ENCODE results near the gene SH3D21. TPM values are rescaled to one million over a fixed set of nuclear protein-coding genes. Genes with fewer than 3 reads are reported as not detected.

Gene SH3D21
- total and polyA plus RNA-seq, 2 of the 8 experiments (the other 6 are each of a cell fraction or from before 2014, with no cell fraction given) = 3.4 to 8.6 TPM

GRCh38 chr1:36321119-36321951, 15.2 kb downstream of the SH3D21 start (continued):
- no peak for TF ChIP-seq CHD7 (IDR thresholded peaks at IDR 0.05; ENCODE audit: insufficient replicate concordance, low read length)
- peak in 1 of 2 experiments; percentile 74; a peak in 2 of 3 replicates for TF ChIP-seq POLR2A (IDR thresholded peaks at IDR 0.05; ENCODE audit: control extremely low read depth in 1 of 2, low read depth in 2 of 2, low read length in 2 of 2)
- no peak for TF ChIP-seq CBX8 (IDR thresholded peaks at IDR 0.05; ENCODE audit: borderline replicate concordance, low read depth, low read length)
- no peak for TF ChIP-seq SUZ12 (IDR thresholded peaks at IDR 0.05; ENCODE audit: low read length)
- 0 out of 2 replicates have a peak, but pooled peaks have one; percentile 46 for TF ChIP-seq RXRA (IDR thresholded peaks at IDR 0.05; ENCODE audit: insufficient read depth, low read depth, low read length)
- no peak for TF ChIP-seq BACH1 (IDR thresholded peaks at IDR 0.05; ENCODE audit: low read length)
- 0 out of 2 replicates have a peak, but pooled peaks have one; percentile 55 for TF ChIP-seq EGR1 (IDR thresholded peaks at IDR 0.05; ENCODE audit: borderline replicate concordance, low read depth, low read length)
- TF ChIP-seq EZH2 (IDR thresholded peaks at IDR 0.05; ENCODE audit: low read depth, low read length, severe bottlenecking) = peak; percentile 17
- peak; percentile 49 for TF ChIP-seq NANOG (IDR thresholded peaks at IDR 0.05; ENCODE audit: insufficient read depth, low read depth, low read length, poor library complexity, severe bottlenecking)
- TF ChIP-seq TCF12 (IDR thresholded peaks at IDR 0.05; ENCODE audit: low read depth, low read length) = peak; percentile 96
